Stimulated activated memory B cell treated with anti-CD40 and anti-IgM and Interleukin-4, amounts not matched to agents 10 μg/mL and 1 μg/mL and 100 μg/mL, for 72 hours (primary cell): ENCODE measurements around the gene NUDT16L1.

Experiments
- ATAC-seq: fragments of 150-1000 bp; cut with Tn5 transposase; 2 replicates; pipeline ENCODE4 v1.10.0; 2021
- H3K27ac Mint-ChIP-seq: one replicate; pipeline ENCODE4 v1.8.0; 2022; ENCODE audit warnings: mild to moderate bottlenecking, mixed read lengths
- H3K27me3 Mint-ChIP-seq: one replicate; pipeline ENCODE4 v1.8.0; 2022; ENCODE audit warnings: mixed read lengths
- H3K36me3 Mint-ChIP-seq: one replicate; pipeline ENCODE4 v1.8.0; 2022; ENCODE audit warnings: mixed read lengths
- H3K4me1 Mint-ChIP-seq: one replicate; pipeline ENCODE4 v1.8.0; 2022; ENCODE audit warnings: mixed read lengths
- H3K4me3 Mint-ChIP-seq: one replicate; pipeline ENCODE4 v1.8.0; 2022; ENCODE audit warnings: mild to moderate bottlenecking, moderate library complexity, mixed read lengths
- H3K9me3 Mint-ChIP-seq: one replicate; pipeline ENCODE4 v1.8.0; 2022; ENCODE audit warnings: mixed read lengths

NUDT16L1 gene

DNA sequence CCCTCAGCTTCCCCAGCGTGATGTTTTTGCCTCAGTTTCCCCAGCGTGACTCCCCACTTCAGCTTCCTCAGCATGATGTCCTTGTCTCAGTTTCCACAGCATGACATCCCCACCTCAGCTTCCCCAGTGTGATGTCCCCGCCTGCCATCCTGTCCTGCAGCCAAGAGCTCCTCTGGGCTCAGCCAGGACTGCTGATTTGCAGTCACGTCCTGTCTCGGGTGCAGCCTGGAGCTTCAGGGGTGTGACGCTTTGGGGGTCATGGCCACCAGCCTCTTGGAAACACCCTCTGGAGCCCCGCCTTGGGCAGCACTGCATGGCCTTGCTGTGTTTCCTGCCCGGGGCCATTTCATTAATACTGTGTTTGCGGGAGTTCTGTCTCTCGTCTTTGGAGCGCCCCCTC is 16.5 kb upstream of the NUDT16L1 start:
- Mint-ChIP-seq H3K4me3 (no peak overlapping the region), H3K27me3 (no peaks in the 10 kb centered on the region), H3K4me1 (peaks cover 13% of the 10 kb centered on the region), H3K27ac (peak overlapping the region; percentile 60), H3K9me3 (no peaks in the 10 kb centered on the region), H3K36me3 (peaks cover 24% of the 10 kb centered on the region)
- no peak for ATAC-seq

DNA sequence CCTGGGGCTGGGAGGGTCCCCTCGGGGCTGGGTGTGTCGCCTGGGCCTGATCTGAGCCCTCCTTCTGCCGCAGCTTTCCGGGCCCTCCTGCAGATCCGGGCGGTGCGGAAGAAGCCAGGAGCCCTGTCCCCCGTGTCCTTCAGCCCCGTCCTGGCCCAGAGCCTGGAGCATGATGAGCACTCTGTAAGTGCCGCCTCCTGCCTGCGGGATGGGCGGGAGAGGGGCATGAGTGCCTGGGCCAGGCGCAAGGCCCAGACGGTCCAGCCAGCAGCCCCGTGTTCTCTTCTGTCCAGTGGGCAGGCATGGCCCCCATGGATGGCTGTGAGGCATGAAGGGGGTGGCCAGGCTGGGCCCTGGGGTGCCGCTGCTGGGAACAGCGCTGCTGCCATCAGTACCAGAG is 16.0 kb upstream of the NUDT16L1 start:
- Mint-ChIP-seq H3K4me3 (no peak overlapping the region), H3K4me1 (peaks cover 13% of the 10 kb centered on the region), H3K36me3 (peaks cover 25% of the 10 kb centered on the region), H3K9me3 (no peaks in the 10 kb centered on the region), H3K27me3 (no peaks in the 10 kb centered on the region), H3K27ac (no peak overlapping the region)
- no peak for ATAC-seq

DNA sequence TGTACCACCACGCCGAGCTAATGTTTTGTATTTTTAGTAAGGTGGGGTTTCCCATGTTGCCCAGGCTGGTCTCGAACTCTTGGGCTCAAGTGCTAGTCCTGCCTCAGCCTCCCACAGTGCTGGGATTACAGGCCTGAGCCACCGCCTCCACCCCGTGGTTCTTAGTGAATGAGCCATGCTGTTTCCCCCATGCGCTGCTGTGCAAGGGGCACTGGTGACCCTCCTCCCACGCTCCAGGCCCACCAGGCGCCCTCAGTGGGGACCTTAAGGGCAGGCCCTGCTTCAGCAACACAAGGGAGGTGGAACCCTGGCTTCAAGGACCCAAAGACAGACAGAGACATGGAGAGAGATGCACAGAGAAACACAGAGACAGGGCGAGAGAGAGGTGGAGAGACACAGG is 15.4 kb upstream of the NUDT16L1 start:
- peaks cover 13% of the 10 kb centered on the region for H3K4me1 Mint-ChIP-seq
- peaks cover 27% of the 10 kb centered on the region for H3K36me3 Mint-ChIP-seq
- no peaks in the 10 kb centered on the region for H3K27me3 Mint-ChIP-seq
- ATAC-seq: no peak
- no peak overlapping the region for H3K4me3 Mint-ChIP-seq
- no peaks in the 10 kb centered on the region for H3K9me3 Mint-ChIP-seq
- H3K27ac Mint-ChIP-seq: no peak overlapping the region

DNA sequence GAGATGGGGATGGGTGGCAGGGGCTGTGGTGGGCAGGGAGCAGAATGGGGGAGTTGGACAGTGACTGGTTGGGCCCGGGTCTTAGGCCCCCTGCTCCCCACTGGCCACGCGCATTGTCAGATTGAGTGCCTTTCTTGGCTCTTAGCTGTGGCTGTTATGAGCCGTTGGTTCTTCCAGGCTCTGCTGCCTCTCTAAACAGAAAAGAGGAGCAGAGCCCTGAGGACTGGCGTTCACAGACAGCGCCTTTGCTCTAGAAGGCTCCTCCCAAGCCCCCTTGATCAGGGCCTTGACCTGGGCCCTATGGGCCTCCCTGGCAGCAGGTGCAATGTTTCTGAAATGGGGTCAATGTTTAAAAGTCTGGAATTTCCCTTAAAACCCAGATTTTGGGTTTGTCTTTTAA is 14.8 kb upstream of the NUDT16L1 start:
- Mint-ChIP-seq H3K4me1 (peaks cover 13% of the 10 kb centered on the region), H3K9me3 (no peaks in the 10 kb centered on the region), H3K36me3 (peaks cover 32% of the 10 kb centered on the region)

GRCh38 chr16:4679156-4679849 is 14.1 kb upstream of the NUDT16L1 start:
- H3K36me3 Mint-ChIP-seq: peaks cover 32% of the 10 kb centered on the region
- peaks cover 13% of the 10 kb centered on the region for H3K4me1 Mint-ChIP-seq
- no peaks in the 10 kb centered on the region for H3K9me3 Mint-ChIP-seq
- no peaks in the 10 kb centered on the region for H3K27me3 Mint-ChIP-seq
- no peak overlapping the region for H3K27ac Mint-ChIP-seq
- no peak overlapping the region for H3K4me3 Mint-ChIP-seq
- no peak for ATAC-seq

More for the DNA sequence above, 14.8 kb upstream of the NUDT16L1 start:
- no peak for ATAC-seq
- Mint-ChIP-seq H3K27ac (no peak overlapping the region), H3K4me3 (no peak overlapping the region), H3K27me3 (no peaks in the 10 kb centered on the region)

- no peaks in the 10 kb centered on the region for H3K9me3 Mint-ChIP-seq
- peak overlapping the region; percentile 44 for H3K4me3 Mint-ChIP-seq
- H3K36me3 Mint-ChIP-seq: peaks cover 35% of the 10 kb centered on the region
- peaks cover 13% of the 10 kb centered on the region for H3K4me1 Mint-ChIP-seq
- H3K27ac Mint-ChIP-seq: no peak overlapping the region
- no peaks in the 10 kb centered on the region for H3K27me3 Mint-ChIP-seq
- ATAC-seq: no peak
Observed at GRCh38 chr16:4679850-4680636, 13.3 kb upstream of the NUDT16L1 start.

DNA sequence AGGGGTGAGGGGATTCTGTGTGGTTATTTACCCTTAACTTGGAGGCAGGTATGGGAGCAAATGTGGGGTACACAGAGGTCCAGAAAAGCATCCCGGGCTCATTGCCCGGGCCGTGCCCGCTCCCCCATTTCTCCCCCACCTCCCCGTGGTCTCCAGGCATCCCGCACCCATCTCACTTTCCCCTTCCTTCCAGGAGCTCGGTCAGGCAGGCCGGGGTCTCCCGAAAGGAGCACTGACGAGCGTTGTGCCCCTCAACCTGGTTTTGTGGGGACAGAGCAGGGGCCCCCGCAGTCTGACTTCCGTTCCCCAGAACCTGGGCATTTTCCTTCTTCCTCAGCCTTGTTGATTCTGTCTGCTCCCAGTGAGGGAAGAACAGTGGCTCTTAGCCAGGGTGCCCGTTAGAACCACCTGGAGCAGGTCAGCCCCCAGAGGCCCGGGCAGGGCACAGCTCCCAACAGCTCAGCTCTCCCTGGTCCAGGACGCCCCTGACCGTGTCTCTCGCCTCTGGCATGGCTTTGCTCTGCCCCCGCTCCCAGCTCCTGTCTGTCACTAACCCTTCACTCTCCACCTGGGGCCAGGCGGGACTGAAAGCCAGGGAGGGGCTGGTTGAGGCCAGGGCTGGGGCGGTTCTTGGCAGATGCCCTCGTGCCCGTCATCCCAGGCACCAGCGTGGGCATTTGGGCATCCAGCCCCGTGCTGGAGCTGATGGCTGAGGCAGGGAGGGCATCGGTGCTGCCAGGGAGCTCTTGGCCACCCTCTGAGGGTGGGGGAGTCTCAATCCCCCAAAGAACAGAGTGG is 12.5 kb upstream of the NUDT16L1 start:
- Mint-ChIP-seq H3K4me3 (peak overlapping the region; percentile 41), H3K27ac (no peak overlapping the region), H3K27me3 (no peaks in the 10 kb centered on the region), H3K4me1 (peaks cover 11% of the 10 kb centered on the region), H3K9me3 (no peaks in the 10 kb centered on the region), H3K36me3 (peaks cover 38% of the 10 kb centered on the region)
- no peak for ATAC-seq

DNA sequence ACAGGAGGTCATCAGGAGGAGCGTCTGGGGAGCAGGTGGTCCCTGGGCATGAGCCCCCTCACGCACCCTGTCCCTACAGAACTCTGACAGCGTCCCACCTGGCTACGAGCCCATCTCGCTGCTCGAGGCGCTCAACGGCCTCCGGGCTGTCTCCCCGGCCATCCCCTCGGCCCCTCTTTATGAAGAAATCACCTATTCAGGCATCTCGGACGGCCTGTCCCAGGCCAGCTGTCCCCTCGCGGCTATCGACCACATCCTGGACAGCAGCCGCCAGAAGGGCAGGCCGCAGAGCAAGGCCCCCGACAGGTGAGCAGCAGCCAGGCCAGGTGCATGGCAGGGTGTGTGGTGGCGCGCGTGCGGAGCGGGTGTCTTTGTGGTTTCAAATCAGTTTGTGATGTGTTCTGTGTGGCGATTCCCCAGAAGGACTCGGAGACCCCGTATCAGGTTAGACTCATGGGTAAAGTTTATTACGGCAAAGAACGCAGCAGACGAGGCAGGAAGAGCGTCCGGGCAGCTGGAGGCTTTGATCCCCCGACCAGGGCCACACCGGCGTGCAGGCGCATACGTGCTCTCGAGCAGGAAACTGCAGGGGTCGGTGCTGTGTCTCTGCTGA is 11.8 kb upstream of the NUDT16L1 start:
- H3K27me3 Mint-ChIP-seq: no peaks in the 10 kb centered on the region
- peaks cover 4% of the 10 kb centered on the region for H3K4me1 Mint-ChIP-seq
- H3K36me3 Mint-ChIP-seq: peaks cover 44% of the 10 kb centered on the region
- H3K9me3 Mint-ChIP-seq: no peaks in the 10 kb centered on the region
- no peak overlapping the region for H3K4me3 Mint-ChIP-seq
- no peak overlapping the region for H3K27ac Mint-ChIP-seq
- ATAC-seq: no peak

DNA sequence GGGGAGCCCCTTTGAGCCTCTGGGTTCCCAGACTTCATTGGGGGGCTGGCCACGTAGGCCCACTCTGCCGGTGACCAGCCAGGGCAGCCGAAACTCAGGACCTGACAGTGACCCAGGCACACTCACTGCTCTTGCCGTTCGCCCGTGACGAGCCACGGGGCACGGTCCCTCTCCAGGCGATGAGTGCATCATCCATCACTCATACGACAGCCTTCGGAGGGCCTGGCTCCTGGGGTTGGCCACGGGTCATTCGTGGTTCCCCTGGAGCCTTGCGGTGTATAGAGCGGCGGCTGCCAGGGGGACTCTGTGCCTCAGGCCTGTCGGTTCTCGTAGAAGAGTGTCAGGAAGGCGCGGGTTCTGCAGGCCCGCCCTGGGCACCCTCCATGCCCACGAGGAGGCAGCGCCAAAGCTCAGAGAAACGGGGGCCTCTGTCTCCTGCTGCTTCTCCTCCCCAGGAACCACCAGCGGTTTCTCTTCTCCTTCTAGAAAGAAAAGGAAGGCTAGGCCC is 11.2 kb upstream of the NUDT16L1 start:
- H3K4me1 Mint-ChIP-seq: no peaks in the 10 kb centered on the region
- H3K36me3 Mint-ChIP-seq: peaks cover 50% of the 10 kb centered on the region
- ATAC-seq: no peak
- no peaks in the 10 kb centered on the region for H3K27me3 Mint-ChIP-seq
- H3K27ac Mint-ChIP-seq: no peak overlapping the region
- no peak overlapping the region for H3K4me3 Mint-ChIP-seq
- no peaks in the 10 kb centered on the region for H3K9me3 Mint-ChIP-seq

- H3K36me3 Mint-ChIP-seq: peaks cover 56% of the 10 kb centered on the region
- H3K9me3 Mint-ChIP-seq: no peaks in the 10 kb centered on the region
- peak; percentile 25 for ATAC-seq
- H3K27me3 Mint-ChIP-seq: no peaks in the 10 kb centered on the region
- H3K4me3 Mint-ChIP-seq: no peak overlapping the region
- H3K4me1 Mint-ChIP-seq: no peaks in the 10 kb centered on the region
- H3K27ac Mint-ChIP-seq: no peak overlapping the region
Observed at GRCh38 chr16:4682616-4683254, 10.6 kb upstream of the NUDT16L1 start.

- no peak for ATAC-seq
- Mint-ChIP-seq H3K4me1 (no peaks in the 10 kb centered on the region), H3K9me3 (no peaks in the 10 kb centered on the region), H3K4me3 (no peak overlapping the region), H3K27ac (no peak overlapping the region), H3K27me3 (no peaks in the 10 kb centered on the region), H3K36me3 (peaks cover 52% of the 10 kb centered on the region)
Observed at GRCh38 chr16:4683255-4684057, 9.9 kb upstream of the NUDT16L1 start.

DNA sequence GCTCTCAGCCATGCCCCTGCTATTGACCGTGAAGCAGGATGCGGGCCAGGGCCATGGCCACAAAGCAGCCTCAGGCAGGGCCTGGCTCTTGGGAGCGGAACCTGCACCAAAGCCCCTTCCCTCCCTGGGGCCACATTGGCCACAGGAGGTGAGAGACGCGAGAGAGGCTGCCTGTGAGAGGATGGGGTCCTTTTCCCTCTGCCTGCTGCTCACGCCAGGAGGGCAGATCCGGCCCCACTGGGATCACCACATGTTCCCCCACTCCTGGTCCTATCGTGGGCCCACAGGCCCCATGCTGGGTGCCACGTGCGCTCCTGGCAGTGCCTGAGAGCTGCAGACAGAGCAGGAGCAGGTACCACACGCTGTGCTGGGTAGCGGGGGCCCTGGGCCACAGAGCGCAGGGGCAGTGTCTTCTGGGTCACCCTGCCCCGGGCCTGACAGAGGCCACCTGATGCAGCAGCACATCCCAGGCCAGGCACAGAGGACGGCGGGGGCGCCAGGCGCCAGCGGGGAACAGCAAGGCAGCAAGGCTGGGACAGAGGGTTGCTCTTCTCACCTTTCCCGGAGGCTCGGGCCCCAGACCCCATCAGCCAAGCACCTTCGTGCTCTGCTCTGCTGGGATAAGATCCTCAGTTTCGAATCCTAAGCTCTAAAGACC is 9.2 kb upstream of the NUDT16L1 start:
- no peak for ATAC-seq
- H3K4me1 Mint-ChIP-seq: no peaks in the 10 kb centered on the region

GRCh38 chr16:4684763-4685162 is 8.6 kb upstream of the NUDT16L1 start:
- no peaks in the 10 kb centered on the region for H3K27me3 Mint-ChIP-seq
- H3K9me3 Mint-ChIP-seq: no peaks in the 10 kb centered on the region
- no peak overlapping the region for H3K4me3 Mint-ChIP-seq
- peaks cover 57% of the 10 kb centered on the region for H3K36me3 Mint-ChIP-seq
- H3K4me1 Mint-ChIP-seq: no peaks in the 10 kb centered on the region
- H3K27ac Mint-ChIP-seq: no peak overlapping the region
- ATAC-seq: no peak

More for the DNA sequence above, 9.2 kb upstream of the NUDT16L1 start:
- Mint-ChIP-seq H3K36me3 (peaks cover 57% of the 10 kb centered on the region), H3K27ac (no peak overlapping the region), H3K9me3 (no peaks in the 10 kb centered on the region), H3K4me3 (no peak overlapping the region), H3K27me3 (no peaks in the 10 kb centered on the region)
